Kidney epithelial cell (primary cell): ENCODE data around the gene PRELP. TPM values are rescaled to one million over a fixed set of nuclear protein-coding genes. Genes with fewer than 3 reads are reported as not detected.

Experiments used
- DNase-seq: peaks from one replicate; pipeline ENCODE4 v3.0.0-alpha.2; 2010; ENCODE audit warnings: low read depth
- H3K27me3 ChIP-seq: 2 replicates; pipeline ENCODE4 v1.6.0; 2011; ENCODE audit warnings: low read length; ENCODE audit not compliant: control insufficient read depth, insufficient read depth
- H3K36me3 ChIP-seq: 2 replicates; pipeline ENCODE4 v1.5.1; 2011; ENCODE audit warnings: low read length; ENCODE audit not compliant: control insufficient read depth, insufficient read depth
- H3K4me3 ChIP-seq: 2 replicates; pipeline ENCODE4 v1.5.1; 2011; ENCODE audit warnings: low read depth, mild to moderate bottlenecking, control low read depth, low read length
- total RNA-seq: library from RNA; depleted of rRNA; stranded (reverse); fragments of >200 nt; gene quantifications from 2 replicates; pipeline ENCODE4 v1.2.3, GENCODE V29; 2015
- TF ChIP-seq, protein P1 (sequence below): IDR thresholded peaks from 2 replicates; pipeline ENCODE4 v1.5.1; 2011; ENCODE audit warnings: mild to moderate bottlenecking, moderate library complexity, low read length, control low read depth, inconsistent platforms; ENCODE audit not compliant: insufficient read depth, poor library complexity, severe bottlenecking

The PRELP gene
- total RNA-seq = under 0.01 TPM in 1 of 2 replicates, not detected in the other

GRCh38 chr1:203475012-203475981 lies at the start of gene PRELP:
Gene PRELP, plus strand, starts transcription at chr1:203475806. Its CDS starts 7,379 bp downstream, at chr1:203483185.
- Histone ChIP-seq H3K27me3 (peaks cover 25% of the 10 kb centered on the region), H3K36me3 (no peaks in the 10 kb centered on the region), H3K4me3 (no peak within 1 kb of the TSS)
- no peak for DNase-seq
- TF ChIP-seq, protein P1, sequence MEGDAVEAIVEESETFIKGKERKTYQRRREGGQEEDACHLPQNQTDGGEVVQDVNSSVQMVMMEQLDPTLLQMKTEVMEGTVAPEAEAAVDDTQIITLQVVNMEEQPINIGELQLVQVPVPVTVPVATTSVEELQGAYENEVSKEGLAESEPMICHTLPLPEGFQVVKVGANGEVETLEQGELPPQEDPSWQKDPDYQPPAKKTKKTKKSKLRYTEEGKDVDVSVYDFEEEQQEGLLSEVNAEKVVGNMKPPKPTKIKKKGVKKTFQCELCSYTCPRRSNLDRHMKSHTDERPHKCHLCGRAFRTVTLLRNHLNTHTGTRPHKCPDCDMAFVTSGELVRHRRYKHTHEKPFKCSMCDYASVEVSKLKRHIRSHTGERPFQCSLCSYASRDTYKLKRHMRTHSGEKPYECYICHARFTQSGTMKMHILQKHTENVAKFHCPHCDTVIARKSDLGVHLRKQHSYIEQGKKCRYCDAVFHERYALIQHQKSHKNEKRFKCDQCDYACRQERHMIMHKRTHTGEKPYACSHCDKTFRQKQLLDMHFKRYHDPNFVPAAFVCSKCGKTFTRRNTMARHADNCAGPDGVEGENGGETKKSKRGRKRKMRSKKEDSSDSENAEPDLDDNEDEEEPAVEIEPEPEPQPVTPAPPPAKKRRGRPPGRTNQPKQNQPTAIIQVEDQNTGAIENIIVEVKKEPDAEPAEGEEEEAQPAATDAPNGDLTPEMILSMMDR = no peak

DNA sequence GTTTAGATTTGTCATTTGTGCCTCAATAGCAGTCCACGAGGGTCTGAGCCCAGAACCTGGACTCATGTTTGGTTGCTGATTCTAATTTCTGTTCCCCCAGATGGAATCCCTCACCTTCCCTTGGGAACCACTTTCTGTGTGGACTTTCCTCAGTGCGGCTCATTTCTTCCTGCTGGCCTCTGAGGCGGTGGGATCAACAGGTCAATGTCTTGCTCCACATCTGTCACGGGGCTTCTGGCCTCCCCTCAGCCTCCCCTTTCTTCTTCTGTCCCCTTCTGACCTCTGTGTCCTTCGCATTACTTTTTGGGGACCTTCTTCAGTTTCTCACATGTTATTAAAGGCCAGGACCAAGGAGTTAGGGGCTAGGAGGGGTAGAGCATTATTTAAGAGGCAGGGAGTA lies 49.2 kb upstream of the PRELP start:
- H3K36me3 ChIP-seq = no peaks in the 10 kb centered on the region
- TF ChIP-seq, protein P1 = no peak
- peaks cover 17% of the 10 kb centered on the region for H3K27me3 ChIP-seq
- no peak overlapping the region for H3K4me3 ChIP-seq
- DNase-seq = no peak

DNA sequence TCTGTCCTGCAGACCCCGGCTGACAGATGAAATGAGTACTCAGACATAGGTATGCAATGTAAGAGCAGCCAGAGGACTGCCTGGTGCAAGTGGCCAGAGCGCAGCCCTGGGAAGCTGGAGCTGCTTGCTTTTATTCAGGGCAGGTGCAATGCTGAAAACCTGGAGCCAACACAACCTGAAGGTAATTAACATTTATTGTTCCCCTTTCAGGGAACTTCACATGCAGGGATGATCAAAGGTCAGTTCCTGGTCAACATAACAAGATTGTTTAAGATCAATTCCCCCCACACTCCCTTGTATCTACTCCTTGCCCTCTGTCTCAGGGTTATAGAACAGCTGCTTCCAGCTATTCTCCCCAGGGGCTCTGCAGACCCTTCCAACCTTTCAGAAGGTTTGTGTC lies 48.7 kb upstream of the PRELP start:
- no peak overlapping the region for H3K4me3 ChIP-seq
- H3K36me3 ChIP-seq = no peaks in the 10 kb centered on the region
- no peak for DNase-seq
- TF ChIP-seq, protein P1 = no peak
- peaks cover 17% of the 10 kb centered on the region for H3K27me3 ChIP-seq

- TF ChIP-seq, protein P1 = no peak
- Histone ChIP-seq H3K4me3 (no peak overlapping the region), H3K27me3 (peaks cover 20% of the 10 kb centered on the region), H3K36me3 (no peaks in the 10 kb centered on the region)
- DNase-seq = no peak
These were observed 48.2 kb upstream of the PRELP start for GRCh38 chr1:203427451-203427850.

DNA sequence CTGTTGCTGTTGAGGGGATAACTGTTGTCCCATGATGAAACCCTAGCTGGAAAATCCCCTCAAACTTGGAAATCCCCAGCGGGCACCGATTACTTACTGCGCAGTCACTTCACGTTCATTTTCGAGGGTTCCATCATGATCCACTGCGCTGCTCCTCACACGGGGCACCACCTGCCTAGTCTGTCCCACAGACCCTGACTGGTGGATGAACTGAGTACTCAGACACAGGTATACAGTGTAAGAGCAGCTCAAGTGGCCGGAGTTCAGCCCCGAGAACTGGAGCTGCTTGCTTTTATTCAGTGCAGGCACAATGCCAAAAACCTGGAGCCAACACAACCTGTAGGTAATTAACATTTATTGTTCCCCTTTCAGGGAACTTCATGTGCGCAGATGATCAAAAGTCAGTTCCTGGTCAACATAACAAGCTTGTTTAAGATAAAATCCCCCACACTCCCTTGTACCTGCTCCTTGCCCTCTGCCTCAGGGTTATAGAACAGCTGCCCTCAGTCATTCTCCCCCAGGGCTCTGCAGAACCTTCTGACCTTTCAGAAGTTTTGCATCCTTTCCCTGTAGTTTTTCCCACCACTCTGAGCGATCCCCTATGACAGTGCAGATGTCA lies 46.5 kb upstream of the PRELP start:
- TF ChIP-seq, protein P1 = no peak
- DNase-seq = no peak
- peaks cover 24% of the 10 kb centered on the region for H3K27me3 ChIP-seq
- H3K4me3 ChIP-seq = no peak overlapping the region
- H3K36me3 ChIP-seq = no peaks in the 10 kb centered on the region
